ENCODE measurements around the gene SRXN1. TPM values are rescaled to one million over a fixed set of nuclear protein-coding genes. Genes with fewer than 3 reads are reported as not detected.

Gene SRXN1
- total and polyA plus RNA-seq, 9 of the 15 experiments (the other 6 are each of a cell fraction or from before 2014, with no cell fraction given), result 6.8 to 36.4 (median 21.6) TPM

- TF ChIP-seq, protein P1, sequence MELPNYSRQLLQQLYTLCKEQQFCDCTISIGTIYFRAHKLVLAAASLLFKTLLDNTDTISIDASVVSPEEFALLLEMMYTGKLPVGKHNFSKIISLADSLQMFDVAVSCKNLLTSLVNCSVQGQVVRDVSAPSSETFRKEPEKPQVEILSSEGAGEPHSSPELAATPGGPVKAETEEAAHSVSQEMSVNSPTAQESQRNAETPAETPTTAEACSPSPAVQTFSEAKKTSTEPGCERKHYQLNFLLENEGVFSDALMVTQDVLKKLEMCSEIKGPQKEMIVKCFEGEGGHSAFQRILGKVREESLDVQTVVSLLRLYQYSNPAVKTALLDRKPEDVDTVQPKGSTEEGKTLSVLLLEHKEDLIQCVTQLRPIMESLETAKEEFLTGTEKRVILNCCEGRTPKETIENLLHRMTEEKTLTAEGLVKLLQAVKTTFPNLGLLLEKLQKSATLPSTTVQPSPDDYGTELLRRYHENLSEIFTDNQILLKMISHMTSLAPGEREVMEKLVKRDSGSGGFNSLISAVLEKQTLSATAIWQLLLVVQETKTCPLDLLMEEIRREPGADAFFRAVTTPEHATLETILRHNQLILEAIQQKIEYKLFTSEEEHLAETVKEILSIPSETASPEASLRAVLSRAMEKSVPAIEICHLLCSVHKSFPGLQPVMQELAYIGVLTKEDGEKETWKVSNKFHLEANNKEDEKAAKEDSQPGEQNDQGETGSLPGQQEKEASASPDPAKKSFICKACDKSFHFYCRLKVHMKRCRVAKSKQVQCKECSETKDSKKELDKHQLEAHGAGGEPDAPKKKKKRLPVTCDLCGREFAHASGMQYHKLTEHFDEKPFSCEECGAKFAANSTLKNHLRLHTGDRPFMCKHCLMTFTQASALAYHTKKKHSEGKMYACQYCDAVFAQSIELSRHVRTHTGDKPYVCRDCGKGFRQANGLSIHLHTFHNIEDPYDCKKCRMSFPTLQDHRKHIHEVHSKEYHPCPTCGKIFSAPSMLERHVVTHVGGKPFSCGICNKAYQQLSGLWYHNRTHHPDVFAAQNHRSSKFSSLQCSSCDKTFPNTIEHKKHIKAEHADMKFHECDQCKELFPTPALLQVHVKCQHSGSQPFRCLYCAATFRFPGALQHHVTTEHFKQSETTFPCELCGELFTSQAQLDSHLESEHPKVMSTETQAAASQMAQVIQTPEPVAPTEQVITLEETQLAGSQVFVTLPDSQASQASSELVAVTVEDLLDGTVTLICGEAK (IDR thresholded peaks at IDR 0.05), result peak; percentile 33; the same call in 1 of the 2 replicates
- TF ChIP-seq, protein P1 (CRISPR knock-in tag; IDR thresholded peaks at IDR 0.05), result no peak
- TF ChIP-seq NFRKB (IDR thresholded peaks at IDR 0.05; ENCODE audit: low read depth), result no peak
- TF ChIP-seq, protein P2, sequence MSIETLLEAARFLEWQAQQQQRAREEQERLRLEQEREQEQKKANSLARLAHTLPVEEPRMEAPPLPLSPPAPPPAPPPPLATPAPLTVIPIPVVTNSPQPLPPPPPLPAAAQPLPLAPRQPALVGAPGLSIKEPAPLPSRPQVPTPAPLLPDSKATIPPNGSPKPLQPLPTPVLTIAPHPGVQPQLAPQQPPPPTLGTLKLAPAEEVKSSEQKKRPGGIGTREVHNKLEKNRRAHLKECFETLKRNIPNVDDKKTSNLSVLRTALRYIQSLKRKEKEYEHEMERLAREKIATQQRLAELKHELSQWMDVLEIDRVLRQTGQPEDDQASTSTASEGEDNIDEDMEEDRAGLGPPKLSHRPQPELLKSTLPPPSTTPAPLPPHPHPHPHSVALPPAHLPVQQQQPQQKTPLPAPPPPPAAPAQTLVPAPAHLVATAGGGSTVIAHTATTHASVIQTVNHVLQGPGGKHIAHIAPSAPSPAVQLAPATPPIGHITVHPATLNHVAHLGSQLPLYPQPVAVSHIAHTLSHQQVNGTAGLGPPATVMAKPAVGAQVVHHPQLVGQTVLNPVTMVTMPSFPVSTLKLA (conservative IDR thresholded peaks at IDR 0.05), result peak in 1 of 2 experiments; percentile 6; a peak in 1 of 4 replicates
- no peak for TF ChIP-seq U2AF1 (optimal IDR thresholded peaks at IDR 0.05; ENCODE audit: low read depth, low read length)
- no peak for TF ChIP-seq FOXK2 (conservative IDR thresholded peaks at IDR 0.05 in 1 of 2, IDR thresholded peaks at IDR 0.05 in 1 of 2; ENCODE audit: low read depth in 2 of 2)
- TF ChIP-seq SP2 (IDR thresholded peaks at IDR 0.05; ENCODE audit: extremely low read depth, low read depth, low read length, poor library complexity, severe bottlenecking), result no peak
- TF ChIP-seq CEBPB (tag; IDR thresholded peaks at IDR 0.05), result no peak
- no peak for TF ChIP-seq RBM34 (IDR thresholded peaks at IDR 0.05; ENCODE audit: borderline replicate concordance, insufficient read depth, low read length)
- peak; percentile 20; the same call in 1 of the 2 replicates for TF ChIP-seq POLR2A (conservative IDR thresholded peaks at IDR 0.05)
- 0 out of 3 replicates have a peak, but pooled peaks of 1 of the 2 experiments have one; percentile 46 for TF ChIP-seq CBX3 (IDR thresholded peaks at IDR 0.05; ENCODE audit: borderline replicate concordance in 1 of 2, low read length in 2 of 2)
- TF ChIP-seq, protein P3, sequence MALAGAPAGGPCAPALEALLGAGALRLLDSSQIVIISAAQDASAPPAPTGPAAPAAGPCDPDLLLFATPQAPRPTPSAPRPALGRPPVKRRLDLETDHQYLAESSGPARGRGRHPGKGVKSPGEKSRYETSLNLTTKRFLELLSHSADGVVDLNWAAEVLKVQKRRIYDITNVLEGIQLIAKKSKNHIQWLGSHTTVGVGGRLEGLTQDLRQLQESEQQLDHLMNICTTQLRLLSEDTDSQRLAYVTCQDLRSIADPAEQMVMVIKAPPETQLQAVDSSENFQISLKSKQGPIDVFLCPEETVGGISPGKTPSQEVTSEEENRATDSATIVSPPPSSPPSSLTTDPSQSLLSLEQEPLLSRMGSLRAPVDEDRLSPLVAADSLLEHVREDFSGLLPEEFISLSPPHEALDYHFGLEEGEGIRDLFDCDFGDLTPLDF (CRISPR knock-in tag; IDR thresholded peaks at IDR 0.05), result no peak
- TF ChIP-seq CCNT2 (IDR thresholded peaks at IDR 0.05; ENCODE audit: borderline replicate concordance, extremely low read depth, insufficient read length, low read depth, low read length), result peak; percentile 5
- TF ChIP-seq SIN3A (IDR thresholded peaks at IDR 0.05; ENCODE audit: borderline replicate concordance in 2 of 2, control insufficient read depth in 1 of 2, low read depth in 2 of 2, low read length in 2 of 2), result peak in 1 of 2 experiments; percentile 42; a peak in 1 of 4 replicates
- peak; percentile 12; the same call in 1 of the 2 replicates for TF ChIP-seq EP400 (IDR thresholded peaks at IDR 0.05)
- peak; percentile 88 for TF ChIP-seq BRD9 (IDR thresholded peaks at IDR 0.05; ENCODE audit: low read depth, partially characterized antibody)
Observed at GRCh38 chr20:652615-653109, 338 bp downstream of the SRXN1 start (continued).

All from K562 (cell line).